ENCODE measurements around the gene FBF1. TPM values are rescaled to one million over a fixed set of nuclear protein-coding genes. Genes with fewer than 3 reads are reported as not detected.

The FBF1 gene
- total RNA-seq, 4 donors from 2014 or later, result 2.5 to 6.4 (median 5.8) TPM

GRCh38 chr17:75910699-75911098 lies 30.1 kb downstream of the FBF1 start:
- ATAC-seq (no peak), DNase-seq (no peak)
- Histone ChIP-seq H3K27ac (no peak overlapping the region), H3K4me3 (no peak overlapping the region), H3K27me3 (no peaks in the 10 kb centered on the region), H3K36me3 (peaks cover 0 to 7% of the 10 kb centered on the region in 2 donors), H3K9me3 (no peaks in the 10 kb centered on the region), H3K4me1 (no peaks in the 10 kb centered on the region)
- intact Hi-C loops (cut with DNase I; ENCODE audit: low total_unique reads) (no loop called here), in situ Hi-C loops (cut with MboI; ENCODE audit: low sequenced_read_pairs in 4 of 4) (no loop called here)
- TF ChIP-seq CTCF (IDR thresholded peaks at IDR 0.05 in 4 of 5, conservative IDR thresholded peaks at IDR 0.05 in 1 of 5) (no peak), POLR2A (IDR thresholded peaks at IDR 0.05) (no peak)

GRCh38 chr17:75909812-75910274 lies 31.0 kb downstream of the FBF1 start:
- no peak for TF ChIP-seq CTCF (IDR thresholded peaks at IDR 0.05 in 4 of 5, conservative IDR thresholded peaks at IDR 0.05 in 1 of 5)
- no peak for TF ChIP-seq POLR2A (IDR thresholded peaks at IDR 0.05)
- peaks cover 0 to 7% of the 10 kb centered on the region in 2 donors for H3K36me3 ChIP-seq
- no peaks in the 10 kb centered on the region for H3K27me3 ChIP-seq
- ATAC-seq (no peak), DNase-seq (no peak)
- H3K27ac ChIP-seq, result no peak overlapping the region
- in situ Hi-C loops (cut with MboI; ENCODE audit: low sequenced_read_pairs in 4 of 4) (loop anchor here (5.0 kb wide), 1 partner anchor 97 kb away; no protein-coding TSS in a partner anchor), intact Hi-C loops (cut with DNase I; ENCODE audit: low total_unique reads) (no loop called here)
- H3K4me1 ChIP-seq, result peaks cover 0 to 6% of the 10 kb centered on the region in 2 donors
- no peaks in the 10 kb centered on the region for H3K9me3 ChIP-seq
- no peak overlapping the region for H3K4me3 ChIP-seq

GRCh38 chr17:75909051-75909811 lies 31.6 kb downstream of the FBF1 start:
- Histone ChIP-seq H3K27ac (no peak overlapping the region), H3K27me3 (no peaks in the 10 kb centered on the region), H3K36me3 (peaks cover 0 to 7% of the 10 kb centered on the region in 2 donors), H3K4me3 (no peak overlapping the region), H3K4me1 (peaks cover 0 to 6% of the 10 kb centered on the region in 2 donors), H3K9me3 (no peaks in the 10 kb centered on the region)
- ATAC-seq (no peak), DNase-seq (no peak)
- in situ Hi-C loops (cut with MboI; ENCODE audit: low sequenced_read_pairs in 4 of 4), result loop anchor here (5.0 kb wide), 1 partner anchor 98 kb away; no protein-coding TSS in a partner anchor
- intact Hi-C loops (cut with DNase I; ENCODE audit: low total_unique reads), result no loop called here
- no peak for TF ChIP-seq POLR2A (IDR thresholded peaks at IDR 0.05)

GRCh38 chr17:75908201-75908600 lies 32.6 kb downstream of the FBF1 start:
- in situ Hi-C loops (cut with MboI; ENCODE audit: low sequenced_read_pairs in 4 of 4), result loop anchor here (5.0 kb wide), 1 partner anchor 99 kb away; no protein-coding TSS in a partner anchor
- ATAC-seq, result no peak
- TF ChIP-seq POLR2A (IDR thresholded peaks at IDR 0.05), result no peak
- no peak for TF ChIP-seq CTCF (IDR thresholded peaks at IDR 0.05 in 4 of 5, conservative IDR thresholded peaks at IDR 0.05 in 1 of 5)
- Histone ChIP-seq H3K27ac (no peak overlapping the region), H3K9me3 (no peaks in the 10 kb centered on the region), H3K4me1 (peaks cover 9 to 15% of the 10 kb centered on the region in 2 donors), H3K36me3 (no peaks in the 10 kb centered on the region), H3K4me3 (no peak overlapping the region), H3K27me3 (no peaks in the 10 kb centered on the region)
- intact Hi-C loops (cut with DNase I; ENCODE audit: low total_unique reads), result no loop called here
- DNase-seq, result no peak

GRCh38 chr17:75906143-75906884 lies 34.5 kb downstream of the FBF1 start:
- no peak overlapping the region for H3K4me3 ChIP-seq
- H3K9me3 ChIP-seq, result no peaks in the 10 kb centered on the region
- intact Hi-C loops (cut with DNase I; ENCODE audit: low total_unique reads) (no loop called here), in situ Hi-C loops (cut with MboI; ENCODE audit: low sequenced_read_pairs in 4 of 4) (loop anchor here (5.0 kb wide), 1 partner anchor 101 kb away; no protein-coding TSS in a partner anchor)
- H3K4me1 ChIP-seq, result peaks cover 12 to 21% of the 10 kb centered on the region in 2 donors
- no peaks in the 10 kb centered on the region for H3K27me3 ChIP-seq
- H3K27ac ChIP-seq, result peak overlapping the region in 3 of 4 donors; percentile 26 to 95 (median 94)
- no peak for TF ChIP-seq POLR2A (IDR thresholded peaks at IDR 0.05)
- DNase-seq (no peak), ATAC-seq (no peak)
- peaks cover 0 to 13% of the 10 kb centered on the region in 2 donors for H3K36me3 ChIP-seq
